Kidney (tissue), 14 donors: ENCODE measurements around the gene NAT16. TPM values are rescaled to one million over a fixed set of nuclear protein-coding genes. Genes with fewer than 3 reads are reported as not detected.
A peak's percentile ranks its signal among the peaks of the same experiment; 100 is the strongest.

Source experiments
- DNase-seq, 5 donors: peaks; one replicate each; pipeline ENCODE4 v3.0.0-alpha.2; 2013 to 2020
- FAIRE-seq: peaks from 2 replicates; lab custom pipeline; 2012; peaks lifted over from hg19 to GRCh38; lab: Jason Lieb, UNC
- H3K27ac ChIP-seq, 2 donors: one replicate each; pipeline ENCODE4 v1.7.0; 2013; ENCODE audit warnings: low read depth in 2 of 2, low read length in 2 of 2, inconsistent platforms in 1 of 2
- H3K27me3 ChIP-seq: one replicate; pipeline ENCODE4 v1.7.1; 2013; ENCODE audit warnings: low read length, inconsistent platforms; ENCODE audit not compliant: control insufficient read depth, insufficient read depth
- H3K36me3 ChIP-seq, 3 donors: one replicate each; pipeline versions ENCODE4 v1.7.0 to v1.7.1; 2013; ENCODE audit warnings: low read length in 3 of 3, control low read depth in 1 of 3, inconsistent platforms in 1 of 3; ENCODE audit not compliant: insufficient read depth in 3 of 3, control insufficient read depth in 2 of 3
- H3K4me1 ChIP-seq, 3 donors: one replicate each; pipeline versions ENCODE4 v1.7.0 to v1.7.1; 2013; ENCODE audit warnings: low read length in 3 of 3, inconsistent platforms in 1 of 3, low read depth in 1 of 3; ENCODE audit not compliant: control insufficient read depth in 2 of 3, insufficient read depth in 2 of 3
- H3K4me3 ChIP-seq, 3 donors: one replicate each; pipeline versions ENCODE4 v1.7.0 to v1.8.1; 2013; ENCODE audit warnings: low read length in 3 of 3, control low read depth in 1 of 3, inconsistent platforms in 1 of 3
- H3K9ac ChIP-seq, 3 donors: one replicate each; pipeline versions ENCODE4 v1.7.0 to v1.7.1; 2013; ENCODE audit warnings: low read length in 3 of 3, control low read depth in 1 of 3, inconsistent platforms in 1 of 3
- H3K9me3 ChIP-seq, 3 donors: one replicate each; pipeline versions ENCODE4 v1.7.0 to v1.7.1; 2013; ENCODE audit warnings: low read length in 3 of 3, control low read depth in 1 of 3, inconsistent platforms in 1 of 3; ENCODE audit not compliant: control insufficient read depth in 2 of 3, insufficient read depth in 1 of 3
- intact Hi-C: fragments of 100-400 bp; cut with DNase I; formaldehyde crosslinking; loops from one replicate; pipeline ENCODE4 v1.11.1; 2022
- polyA plus RNA-seq: library from polyadenylated mRNA; stranded (reverse); fragments of 350-450 nt; fragmentation: Illumina TruSeq; extraction: RNeasy Lipid Tissue Mini Kit (QIAGEN cat#74804); gene quantifications from one replicate; pipeline ENCODE4 v1.2.3, GENCODE V29; 2014; ENCODE audit warnings: low read depth, low replicate concordance; ENCODE audit not compliant: insufficient read depth
- total RNA-seq: library from RNA; stranded (reverse); fragmentation: NEBNext Ultra II Directional; extraction: Animal tissue kit (Norgen Biotek cat#: 25700); gene quantifications from one replicate; pipeline ENCODE4 v1.2.1, GENCODE V29; 2021
- TF ChIP-seq, protein P1 (sequence below): IDR thresholded peaks from 3 replicates; pipeline ENCODE4 v1.5.1; 2012; ENCODE audit warnings: mild to moderate bottlenecking, moderate library complexity, borderline replicate concordance; ENCODE audit not compliant: insufficient read depth; ENCODE audit errors: extremely low read depth
- donor health status: control.
- donor health status: control.
- donor health status: control.
- donor health status: control.
- donor health status: control.
- donor health status: DM: yes; HTN: yes; CAD: no.
- donor health status: Normal renal cell carcinoma (clear cell type).

Gene NAT16
- total and polyA plus RNA-seq, 2 donors from 2014 or later: not detected

DNA sequence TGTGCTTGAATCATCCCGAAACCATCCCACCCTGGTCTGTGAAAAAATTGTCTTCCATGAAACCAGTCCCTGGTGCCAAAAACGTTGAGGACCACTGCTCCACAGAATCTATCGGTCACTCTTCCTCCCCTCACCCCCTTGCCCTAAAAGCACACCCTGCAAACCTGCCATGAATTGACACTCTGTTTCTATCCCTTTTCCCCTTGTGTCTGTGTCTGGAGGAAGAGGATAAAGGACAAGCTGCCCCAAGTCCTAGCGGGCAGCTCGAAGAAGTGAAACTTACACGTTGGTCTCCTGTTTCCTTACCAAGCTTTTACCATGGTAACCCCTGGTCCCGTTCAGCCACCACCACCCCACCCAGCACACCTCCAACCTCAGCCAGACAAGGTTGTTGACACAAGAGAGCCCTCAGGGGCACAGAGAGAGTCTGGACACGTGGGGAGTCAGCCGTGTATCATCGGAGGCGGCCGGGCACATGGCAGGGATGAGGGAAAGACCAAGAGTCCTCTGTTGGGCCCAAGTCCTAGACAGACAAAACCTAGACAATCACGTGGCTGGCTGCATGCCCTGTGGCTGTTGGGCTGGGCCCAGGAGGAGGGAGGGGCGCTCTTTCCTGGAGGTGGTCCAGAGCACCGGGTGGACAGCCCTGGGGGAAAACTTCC, 54.0 kb downstream of the NAT16 start:
- no peaks in the 10 kb centered on the region for H3K36me3 ChIP-seq
- no peaks in the 10 kb centered on the region for H3K9me3 ChIP-seq
- DNase-seq (peak; percentile 48 to 90 (median 63)), FAIRE-seq (no peak)
- no peak overlapping the region for H3K4me3 ChIP-seq
- H3K9ac ChIP-seq: no peak overlapping the region
- no peaks in the 10 kb centered on the region for H3K27me3 ChIP-seq
- TF ChIP-seq, protein P1, sequence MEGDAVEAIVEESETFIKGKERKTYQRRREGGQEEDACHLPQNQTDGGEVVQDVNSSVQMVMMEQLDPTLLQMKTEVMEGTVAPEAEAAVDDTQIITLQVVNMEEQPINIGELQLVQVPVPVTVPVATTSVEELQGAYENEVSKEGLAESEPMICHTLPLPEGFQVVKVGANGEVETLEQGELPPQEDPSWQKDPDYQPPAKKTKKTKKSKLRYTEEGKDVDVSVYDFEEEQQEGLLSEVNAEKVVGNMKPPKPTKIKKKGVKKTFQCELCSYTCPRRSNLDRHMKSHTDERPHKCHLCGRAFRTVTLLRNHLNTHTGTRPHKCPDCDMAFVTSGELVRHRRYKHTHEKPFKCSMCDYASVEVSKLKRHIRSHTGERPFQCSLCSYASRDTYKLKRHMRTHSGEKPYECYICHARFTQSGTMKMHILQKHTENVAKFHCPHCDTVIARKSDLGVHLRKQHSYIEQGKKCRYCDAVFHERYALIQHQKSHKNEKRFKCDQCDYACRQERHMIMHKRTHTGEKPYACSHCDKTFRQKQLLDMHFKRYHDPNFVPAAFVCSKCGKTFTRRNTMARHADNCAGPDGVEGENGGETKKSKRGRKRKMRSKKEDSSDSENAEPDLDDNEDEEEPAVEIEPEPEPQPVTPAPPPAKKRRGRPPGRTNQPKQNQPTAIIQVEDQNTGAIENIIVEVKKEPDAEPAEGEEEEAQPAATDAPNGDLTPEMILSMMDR: no peak
- intact Hi-C loops: no loop called here
- peak overlapping the region; percentile 50 to 64 for H3K27ac ChIP-seq
- peaks cover 0 to 19% (median 7%) of the 10 kb centered on the region in 3 donors for H3K4me1 ChIP-seq

- TF ChIP-seq, protein P1: no peak
- FAIRE-seq (no peak), DNase-seq (peak in 3 of 5 donors; percentile 23 to 73 (median 54))
- no peaks in the 10 kb centered on the region for H3K27me3 ChIP-seq
- H3K36me3 ChIP-seq: no peaks in the 10 kb centered on the region
- peak overlapping the region; percentile 67 to 71 for H3K27ac ChIP-seq
- peaks cover 0 to 19% (median 7%) of the 10 kb centered on the region in 3 donors for H3K4me1 ChIP-seq
- no peak overlapping the region for H3K4me3 ChIP-seq
- no peaks in the 10 kb centered on the region for H3K9me3 ChIP-seq
- intact Hi-C loops: no loop called here
- H3K9ac ChIP-seq: peak overlapping the region in 1 of 3 donors; percentile 34
Measured at GRCh38 chr7:101124376-101125056, 55.6 kb downstream of the NAT16 start.

DNA sequence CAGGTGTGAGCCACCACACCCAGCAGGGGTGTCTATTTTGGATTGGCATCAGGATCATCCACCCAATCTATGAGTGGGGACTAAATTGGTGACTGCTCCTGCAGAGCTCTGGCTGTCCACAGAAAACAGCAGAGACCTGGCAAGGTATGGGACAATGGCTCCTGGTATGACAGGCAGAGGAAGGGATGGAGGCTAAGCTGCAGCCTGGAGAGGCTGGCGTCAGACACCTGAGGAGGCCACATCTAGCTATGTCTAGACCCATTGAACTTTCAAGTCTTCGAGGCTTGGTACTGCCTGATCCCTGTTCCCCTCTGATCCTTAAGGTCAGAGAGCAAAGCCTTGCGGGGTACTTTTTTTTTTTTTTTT, 56.4 kb downstream of the NAT16 start:
- H3K27ac ChIP-seq: no peak overlapping the region
- DNase-seq: no peak
- peaks cover 0 to 19% (median 7%) of the 10 kb centered on the region in 3 donors for H3K4me1 ChIP-seq
- FAIRE-seq: no peak
- TF ChIP-seq, protein P1: no peak
- H3K9me3 ChIP-seq: no peaks in the 10 kb centered on the region
- H3K9ac ChIP-seq: no peak overlapping the region
- H3K27me3 ChIP-seq: no peaks in the 10 kb centered on the region
- H3K36me3 ChIP-seq: no peaks in the 10 kb centered on the region
- no peak overlapping the region for H3K4me3 ChIP-seq
- intact Hi-C loops: no loop called here
